Testis (tissue), 5 donors: ENCODE results near the gene ZNF26. TPM values are rescaled to one million over a fixed set of nuclear protein-coding genes. Genes with fewer than 3 reads are reported as not detected.
"Not testable (repeated sequence)": the region's sequence is repeated elsewhere in the genome, so short reads cannot be mapped to it uniquely, and the experiment has no call there.

Source experiments
- DNase-seq: peaks from one replicate; pipeline ENCODE4 v3.0.0-alpha.2; 2019
- H3K27ac ChIP-seq, 2 donors: fragments of 200-600 bp; sonication (generic); one replicate each; pipeline ENCODE4 v1.5.1; 2019
- H3K27me3 ChIP-seq: fragments of 200-600 bp; sonication (generic); one replicate; pipeline ENCODE4 v1.5.1; 2019
- H3K36me3 ChIP-seq: fragments of 200-600 bp; sonication (generic); one replicate; pipeline ENCODE4 v1.5.1; 2017; ENCODE audit warnings: low read depth; ENCODE audit errors: missing control alignments
- H3K4me1 ChIP-seq: fragments of 200-600 bp; sonication (generic); one replicate; pipeline ENCODE4 v1.5.1; 2019
- H3K4me3 ChIP-seq, 2 donors: fragments of 200-600 bp; sonication (generic); one replicate each; pipeline ENCODE4 v1.5.1; 2017 to 2019
- H3K9me3 ChIP-seq: fragments of 200-600 bp; sonication (generic); one replicate; pipeline ENCODE4 v1.5.1; 2017
- POLR2A ChIP-seq: fragments of 450-650 bp; IDR thresholded peaks from one replicate; pipeline ENCODE4 v1.6.1; 2017; ENCODE audit warnings: antibody characterized with exemption, mild to moderate bottlenecking, moderate library complexity
- WGBS, 2 donors: methylation state at CpG; one replicate each; pipeline ENCODE4 v1.1.5; 2018; 5-methylcytosine and 5-hydroxymethylcytosine counted together
- intact Hi-C: fragments of 100-400 bp; cut with DNase I; formaldehyde crosslinking; loops from one replicate; pipeline ENCODE4 v1.15.1; 2023; ENCODE audit warnings: low total_unique reads
- long read RNA-seq, 2 donors: transcript quantifications; one replicate each; lab custom pipeline, GENCODE V29; 2026
- polyA plus RNA-seq: library from polyadenylated mRNA; stranded (reverse); fragments of 350-450 nt; fragmentation: Illumina TruSeq; extraction: RNeasy Lipid Tissue Mini Kit (QIAGEN cat#74804); gene quantifications from one replicate; pipeline ENCODE4 v1.2.3, GENCODE V29; 2014; ENCODE audit warnings: low read depth, low replicate concordance; ENCODE audit not compliant: insufficient read depth
- total RNA-seq, 2 donors: library from RNA; depleted of rRNA; stranded (reverse); fragments of >200 nt; gene quantifications; one replicate each; pipeline ENCODE4 v1.2.3, GENCODE V29; 2016
- TF ChIP-seq, protein P1 (sequence below), 3 experiments: fragments of 450-650 bp in 2 of 3; fragments of 200-600 bp in 1 of 3; sonication (generic) in 1 of 3; IDR thresholded peaks; one replicate each; pipeline ENCODE4 v1.5.1; 2016 to 2019; ENCODE audit warnings: antibody characterized with exemption in 3 of 3, mild to moderate bottlenecking in 2 of 3, moderate library complexity in 1 of 3

The ZNF26 gene, protein sequence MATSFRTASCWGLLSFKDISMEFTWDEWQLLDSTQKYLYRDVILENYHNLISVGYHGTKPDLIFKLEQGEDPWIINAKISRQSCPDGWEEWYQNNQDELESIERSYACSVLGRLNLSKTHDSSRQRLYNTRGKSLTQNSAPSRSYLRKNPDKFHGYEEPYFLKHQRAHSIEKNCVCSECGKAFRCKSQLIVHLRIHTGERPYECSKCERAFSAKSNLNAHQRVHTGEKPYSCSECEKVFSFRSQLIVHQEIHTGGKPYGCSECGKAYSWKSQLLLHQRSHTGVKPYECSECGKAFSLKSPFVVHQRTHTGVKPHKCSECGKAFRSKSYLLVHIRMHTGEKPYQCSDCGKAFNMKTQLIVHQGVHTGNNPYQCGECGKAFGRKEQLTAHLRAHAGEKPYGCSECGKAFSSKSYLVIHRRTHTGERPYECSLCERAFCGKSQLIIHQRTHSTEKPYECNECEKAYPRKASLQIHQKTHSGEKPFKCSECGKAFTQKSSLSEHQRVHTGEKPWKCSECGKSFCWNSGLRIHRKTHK
- 10 to 100 TPM; 24.2 to 26.9 TPM for total RNA-seq
- 6.0 TPM for polyA plus RNA-seq
- long read RNA-seq, donor 1, full-length matches to known transcripts, result 5 of 14 reads
- long read RNA-seq, donor 1, partial matches to known transcripts, result 9 of 14 reads
- long read RNA-seq, donor 1, other reads (novel, unspliced or antisense), result 0 of 14 reads
- long read RNA-seq, donor 2, full-length matches to known transcripts, result 5 of 5 reads
- long read RNA-seq, donor 2, partial matches to known transcripts, result 0 of 5 reads
- long read RNA-seq, donor 2, other reads (novel, unspliced or antisense), result 0 of 5 reads

DNA sequence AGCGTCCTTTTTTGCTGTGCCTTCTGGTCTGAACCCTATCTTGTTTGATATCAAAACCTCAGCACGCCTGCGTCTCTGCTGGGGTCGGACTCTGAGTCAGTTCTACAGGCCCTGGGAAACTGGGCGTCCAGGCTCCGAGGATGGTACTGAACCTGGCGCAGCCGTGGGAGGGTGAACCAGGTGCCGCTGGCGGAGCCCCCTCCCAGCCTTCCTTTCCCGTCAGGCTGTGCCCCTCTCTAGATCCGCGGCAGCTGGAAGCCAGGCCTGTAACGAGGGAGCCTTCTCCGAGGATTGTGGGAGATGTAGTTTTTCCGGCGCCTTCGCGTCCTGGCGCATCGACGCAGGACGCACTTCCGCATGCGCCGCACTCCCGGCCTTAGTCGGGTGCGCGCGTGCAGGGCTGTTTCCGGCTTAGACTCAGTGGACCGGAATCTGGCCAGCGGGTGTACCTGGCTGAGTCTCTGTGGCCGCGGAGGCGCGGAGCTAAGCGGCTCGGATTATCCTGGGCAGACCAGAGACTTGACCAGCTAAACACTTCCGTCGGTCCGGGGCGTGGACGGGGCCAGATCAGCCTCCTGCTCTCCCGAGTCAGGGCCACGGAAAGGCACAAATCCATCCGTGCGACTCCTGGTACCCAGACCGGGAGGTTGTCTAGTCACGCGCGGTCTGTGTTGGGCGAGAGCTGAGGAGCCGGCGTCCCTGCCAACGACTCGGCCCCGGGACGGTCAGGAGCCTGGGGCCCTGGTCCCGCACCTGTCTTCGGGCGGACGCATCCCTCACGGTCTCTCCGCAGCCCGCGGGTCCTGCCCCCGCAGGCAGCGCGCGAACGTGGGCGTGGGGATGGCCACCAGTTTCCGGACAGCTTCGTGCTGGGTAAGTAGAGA is at the start of gene ZNF26:
ZNF26 (plus strand) TSS at position 367 of the 884 bp plus-strand sequence; CDS start at position 841, 474 bp downstream.
- peaks cover 9% of the 10 kb centered on the region for H3K4me1 ChIP-seq
- intact Hi-C loops, result no loop called here
- TF ChIP-seq, protein P1, sequence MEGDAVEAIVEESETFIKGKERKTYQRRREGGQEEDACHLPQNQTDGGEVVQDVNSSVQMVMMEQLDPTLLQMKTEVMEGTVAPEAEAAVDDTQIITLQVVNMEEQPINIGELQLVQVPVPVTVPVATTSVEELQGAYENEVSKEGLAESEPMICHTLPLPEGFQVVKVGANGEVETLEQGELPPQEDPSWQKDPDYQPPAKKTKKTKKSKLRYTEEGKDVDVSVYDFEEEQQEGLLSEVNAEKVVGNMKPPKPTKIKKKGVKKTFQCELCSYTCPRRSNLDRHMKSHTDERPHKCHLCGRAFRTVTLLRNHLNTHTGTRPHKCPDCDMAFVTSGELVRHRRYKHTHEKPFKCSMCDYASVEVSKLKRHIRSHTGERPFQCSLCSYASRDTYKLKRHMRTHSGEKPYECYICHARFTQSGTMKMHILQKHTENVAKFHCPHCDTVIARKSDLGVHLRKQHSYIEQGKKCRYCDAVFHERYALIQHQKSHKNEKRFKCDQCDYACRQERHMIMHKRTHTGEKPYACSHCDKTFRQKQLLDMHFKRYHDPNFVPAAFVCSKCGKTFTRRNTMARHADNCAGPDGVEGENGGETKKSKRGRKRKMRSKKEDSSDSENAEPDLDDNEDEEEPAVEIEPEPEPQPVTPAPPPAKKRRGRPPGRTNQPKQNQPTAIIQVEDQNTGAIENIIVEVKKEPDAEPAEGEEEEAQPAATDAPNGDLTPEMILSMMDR (IDR thresholded peaks at IDR 0.05), result no peak
- peak; percentile 23 for TF ChIP-seq POLR2A
- H3K4me3 ChIP-seq, result peak within 1 kb of the TSS; percentile 63 to 86
- DNase-seq, result peak; percentile 97
- no peaks in the 10 kb centered on the region for H3K36me3 ChIP-seq
- H3K9me3 ChIP-seq, result no peaks in the 10 kb centered on the region
- no peaks in the 10 kb centered on the region for H3K27me3 ChIP-seq
- 0% methylated on average over 26 to 61 of the region's 76 CpGs for whole genome bisulfite sequencing, 2 donors
- H3K27ac ChIP-seq, result peak within 1 kb of the TSS; percentile 66 to 91

DNA sequence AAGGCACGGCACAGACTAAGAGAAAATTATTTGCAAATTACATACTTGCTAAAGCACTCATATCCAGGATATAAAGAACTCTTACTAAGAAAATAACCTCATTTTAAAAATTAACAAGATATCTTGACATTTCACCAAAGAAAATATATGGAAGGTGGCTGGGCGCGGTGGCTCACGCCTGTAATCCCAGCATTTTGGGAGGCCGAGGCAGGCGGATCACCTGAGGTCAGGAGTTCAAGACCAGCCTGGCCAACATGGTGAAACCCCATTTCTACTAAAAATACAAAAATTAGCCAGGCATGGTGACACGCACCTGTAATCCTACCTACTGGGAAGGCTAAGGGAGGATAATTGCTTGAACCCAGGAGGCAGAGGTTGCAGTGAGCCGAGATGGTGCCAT is 49.2 kb upstream of the ZNF26 start:
- intact Hi-C loops, H3K36me3 ChIP-seq, H3K27me3 ChIP-seq, H3K4me3 ChIP-seq, H3K4me1 ChIP-seq, H3K27ac ChIP-seq, H3K9me3 ChIP-seq, DNase-seq: not testable (repeated sequence)
- WGBS, 2 donors, result 94% methylated on average over 8 of the region's 8 CpGs

DNA sequence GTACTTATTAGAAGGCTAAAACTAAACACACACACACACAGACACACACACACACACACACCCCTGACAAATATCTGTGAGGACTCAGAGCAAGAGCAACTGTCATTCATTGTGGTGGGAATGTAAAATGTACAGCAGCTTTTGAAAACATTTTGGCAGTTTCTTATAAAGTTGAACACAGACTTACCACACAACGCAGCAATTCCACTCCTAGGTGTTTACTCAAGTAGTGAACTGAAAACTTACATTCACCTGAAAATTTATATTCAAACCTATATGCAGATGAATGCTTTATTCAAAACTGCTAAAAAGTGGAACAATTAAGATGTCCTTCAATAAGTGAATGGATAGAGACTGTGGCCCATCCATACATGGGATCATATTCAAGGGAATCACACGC is 48.7 kb upstream of the ZNF26 start:
- TF ChIP-seq, protein P1 (IDR thresholded peaks at IDR 0.05), result no peak
- 95 to 96% methylated on average over 2 of the region's 2 CpGs for WGBS, 2 donors
- H3K36me3 ChIP-seq, result no peaks in the 10 kb centered on the region

DNA sequence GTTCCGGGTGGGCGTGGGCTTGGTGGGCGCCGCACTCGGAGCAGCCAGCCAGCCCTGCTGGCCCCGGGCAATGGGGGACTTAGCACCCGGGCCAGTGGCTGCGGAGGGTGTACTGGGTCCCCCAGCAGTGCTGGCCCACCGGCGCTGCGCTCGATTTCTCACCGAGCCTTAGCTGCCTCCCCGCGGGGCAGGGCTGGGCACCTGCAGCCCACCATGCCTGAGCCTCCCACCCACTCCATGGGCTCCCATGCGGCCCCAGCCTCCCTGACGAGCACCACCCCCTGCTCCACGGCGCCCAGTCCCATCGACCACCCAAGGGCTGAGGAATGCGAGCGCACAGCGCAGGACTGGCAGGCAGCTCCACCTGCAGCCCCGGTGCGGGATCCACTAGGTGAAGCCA is 47.4 kb upstream of the ZNF26 start:
- H3K27me3 ChIP-seq, H3K36me3 ChIP-seq, intact Hi-C loops, H3K4me3 ChIP-seq, H3K4me1 ChIP-seq, H3K27ac ChIP-seq, H3K9me3 ChIP-seq, DNase-seq: not testable (repeated sequence)
- WGBS, 2 donors, result 92 to 95% methylated on average over 7 to 12 of the region's 25 CpGs

More for the DNA sequence above, 48.7 kb upstream of the ZNF26 start:
- DNase-seq, result no peak
- Histone ChIP-seq H3K27me3 (no peaks in the 10 kb centered on the region), H3K9me3 (no peaks in the 10 kb centered on the region), H3K4me3 (no peak overlapping the region), H3K4me1 (no peaks in the 10 kb centered on the region), H3K27ac (no peak overlapping the region)
- intact Hi-C loops, result no loop called here

DNA sequence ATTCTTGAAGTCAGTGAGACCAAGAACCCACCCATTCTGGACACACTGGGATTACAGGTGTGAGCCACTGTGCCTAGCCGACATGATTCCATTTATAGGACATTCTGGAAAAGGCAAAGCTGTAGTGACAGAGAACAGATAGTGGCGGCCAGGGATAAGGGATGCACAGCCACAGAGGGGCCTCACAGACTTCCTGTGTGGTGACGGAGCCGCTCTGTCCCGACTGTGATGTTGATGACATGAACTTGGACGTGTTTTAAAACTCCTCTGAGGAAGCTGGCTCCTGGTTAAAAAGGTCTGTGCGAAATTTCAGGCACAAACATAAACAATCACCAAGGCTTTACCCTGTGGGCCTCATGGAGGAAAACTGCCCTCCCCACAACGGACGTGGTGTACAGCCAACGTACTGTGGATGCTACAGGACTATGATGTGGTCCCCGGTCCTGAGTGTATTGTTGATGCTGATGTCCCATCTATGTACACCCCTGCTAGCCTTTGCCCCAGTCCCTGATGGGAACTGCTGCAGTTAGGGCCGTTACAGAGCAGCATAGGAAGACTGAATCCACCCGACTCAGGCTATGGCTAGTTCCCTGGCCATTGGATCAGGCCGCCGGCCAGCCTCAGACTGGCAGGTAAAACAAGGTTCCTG is 46.0 kb upstream of the ZNF26 start:
- WGBS, 2 donors, result 95 to 97% methylated on average over 15 of the region's 15 CpGs
- intact Hi-C loops, result no loop called here
- H3K4me3 ChIP-seq, result no peak overlapping the region
- H3K27me3 ChIP-seq, result no peaks in the 10 kb centered on the region
- H3K27ac ChIP-seq, result no peak overlapping the region
- H3K9me3 ChIP-seq, result no peaks in the 10 kb centered on the region
- DNase-seq, result no peak
- no peaks in the 10 kb centered on the region for H3K4me1 ChIP-seq
- no peak for TF ChIP-seq POLR2A
- TF ChIP-seq, protein P1 (IDR thresholded peaks at IDR 0.05), result no peak
- no peaks in the 10 kb centered on the region for H3K36me3 ChIP-seq
